Fibroblast of pulmonary artery (primary cell): ENCODE results near the gene ZSCAN31.

Experiments
- DNase-seq: peaks from one replicate; pipeline ENCODE4 v3.0.0-alpha.2; 2010; ENCODE audit warnings: low read depth
- H3K4me3 ChIP-seq: replicated peaks from 2 replicates; pipeline ENCODE4 v1.5.1; 2011; ENCODE audit warnings: low read depth, mild to moderate bottlenecking, control low read depth, low read length, moderate library complexity
- CTCF ChIP-seq: IDR thresholded peaks from 2 replicates; pipeline ENCODE4 v1.5.1; 2011; ENCODE audit warnings: mild to moderate bottlenecking, control low read depth, low read length, inconsistent platforms; ENCODE audit errors: missing control alignments

ZSCAN31 gene

GRCh38 chr6:28291573-28291972 is 44.4 kb downstream of the ZSCAN31 start:
- no peak for TF ChIP-seq CTCF
- H3K4me3 ChIP-seq = no peak overlapping the region
- DNase-seq = no peak

- peak; percentile 22 for DNase-seq
- no peak for TF ChIP-seq CTCF
- no peak overlapping the region for H3K4me3 ChIP-seq
Measured at GRCh38 chr6:28282926-28283325, 53.0 kb downstream of the ZSCAN31 start.

GRCh38 chr6:28281288-28282064 is 54.5 kb downstream of the ZSCAN31 start, which contains the start of gene PGBD1:
TSS of gene PGBD1 (plus strand) at chr6:28281572. CDS start at chr6:28283814, 2,242 bp downstream.
- H3K4me3 ChIP-seq = peak within 1 kb of the TSS; percentile 76
- TF ChIP-seq CTCF = no peak
- peak; percentile 80 for DNase-seq

GRCh38 chr6:28280595-28281287 is 55.2 kb downstream of the ZSCAN31 start:
- peak overlapping the region; percentile 76 for H3K4me3 ChIP-seq
- no peak for TF ChIP-seq CTCF
- DNase-seq = no peak

- no peak overlapping the region for H3K4me3 ChIP-seq
- DNase-seq = peak; percentile 13
- no peak for TF ChIP-seq CTCF
Measured at GRCh38 chr6:28277746-28278145, 58.2 kb downstream of the ZSCAN31 start.

GRCh38 chr6:28274888-28275287 is 61.1 kb downstream of the ZSCAN31 start:
- DNase-seq = no peak
- TF ChIP-seq CTCF = no peak
- H3K4me3 ChIP-seq = no peak overlapping the region
